DOHH2 (cell line): ENCODE data around the gene RHBG.
"Not testable (repeated sequence)": the region's sequence is repeated elsewhere in the genome, so short reads cannot be mapped to it uniquely, and the experiment has no call there.

Source experiments
- H3F3A ChIP-seq: fragments of 200-600 bp; sonication (generic), shearing (Covaris generic); 2 replicates; pipeline ENCODE4 v1.6.0; 2016; ENCODE audit warnings: antibody characterized with exemption, mild to moderate bottlenecking; ENCODE audit not compliant: control insufficient read depth, insufficient read depth
- H3K27ac ChIP-seq: fragments of 200-600 bp; sonication (generic); 2 replicates; pipeline ENCODE4 v1.5.1; 2014; ENCODE audit warnings: low read depth, mild to moderate bottlenecking, low read length, moderate library complexity
- H3K27me3 ChIP-seq: fragments of 200-600 bp; sonication (generic); 2 replicates; pipeline ENCODE4 v1.6.1; 2014; ENCODE audit warnings: mild to moderate bottlenecking, low read length, mixed read lengths; ENCODE audit not compliant: control insufficient read depth
- H3K36me3 ChIP-seq: fragments of 200-600 bp; sonication (generic); 2 replicates; pipeline ENCODE4 v1.6.1; 2014; ENCODE audit warnings: mild to moderate bottlenecking, low read length, moderate library complexity, mixed read lengths; ENCODE audit not compliant: control insufficient read depth
- H3K4me1 ChIP-seq: fragments of 200-600 bp; sonication (generic); 2 replicates; pipeline ENCODE4 v1.6.1; 2014; ENCODE audit warnings: mild to moderate bottlenecking, low read length, mixed read lengths; ENCODE audit not compliant: control insufficient read depth
- H3K4me2 ChIP-seq: fragments of 200-600 bp; sonication (generic); 2 replicates; pipeline ENCODE4 v1.6.0; 2014; ENCODE audit warnings: mild to moderate bottlenecking, low read length, moderate library complexity
- H3K4me3 ChIP-seq: fragments of 200-600 bp; sonication (generic); 2 replicates; pipeline ENCODE4 v1.5.1; 2014; ENCODE audit warnings: mild to moderate bottlenecking, low read length, mixed read lengths
- H3K79me2 ChIP-seq: fragments of 200-600 bp; sonication (generic); 2 replicates; pipeline ENCODE4 v1.6.1; 2014; ENCODE audit warnings: mild to moderate bottlenecking, low read length, mixed read lengths; ENCODE audit not compliant: control insufficient read depth
- H3K9me2 ChIP-seq: fragments of 200-600 bp; sonication (generic); replicated peaks from 2 replicates; pipeline ENCODE4 v1.6.1; 2014; ENCODE audit warnings: mild to moderate bottlenecking, low read length, mixed read lengths; ENCODE audit not compliant: control insufficient read depth
- H3K9me3 ChIP-seq: fragments of 200-600 bp; sonication (generic); 2 replicates; pipeline ENCODE4 v1.6.1; 2014; ENCODE audit warnings: antibody characterized with exemption, low read length, mixed read lengths; ENCODE audit not compliant: control insufficient read depth, insufficient read depth
- H4K20me1 ChIP-seq: fragments of 200-600 bp; sonication (generic); 2 replicates; pipeline ENCODE4 v1.6.0; 2014; ENCODE audit warnings: low read depth, mild to moderate bottlenecking, antibody characterized with exemption, low read length, moderate library complexity; ENCODE audit not compliant: control insufficient read depth, insufficient read depth
- CTCF ChIP-seq: fragments of 200-600 bp; sonication (generic); IDR thresholded peaks from one replicate; pipeline ENCODE4 v1.5.1; 2014; ENCODE audit warnings: antibody characterized with exemption, mild to moderate bottlenecking, low read depth, low read length; ENCODE audit not compliant: poor library complexity, severe bottlenecking
- EZH2phosphoT487 ChIP-seq: fragments of 200-600 bp; sonication (generic); IDR thresholded peaks from 2 replicates; pipeline ENCODE4 v1.6.1; 2017; ENCODE audit warnings: borderline replicate concordance, mild to moderate bottlenecking, antibody characterized with exemption, low read length, moderate library complexity, mixed read lengths

RHBG gene

DNA sequence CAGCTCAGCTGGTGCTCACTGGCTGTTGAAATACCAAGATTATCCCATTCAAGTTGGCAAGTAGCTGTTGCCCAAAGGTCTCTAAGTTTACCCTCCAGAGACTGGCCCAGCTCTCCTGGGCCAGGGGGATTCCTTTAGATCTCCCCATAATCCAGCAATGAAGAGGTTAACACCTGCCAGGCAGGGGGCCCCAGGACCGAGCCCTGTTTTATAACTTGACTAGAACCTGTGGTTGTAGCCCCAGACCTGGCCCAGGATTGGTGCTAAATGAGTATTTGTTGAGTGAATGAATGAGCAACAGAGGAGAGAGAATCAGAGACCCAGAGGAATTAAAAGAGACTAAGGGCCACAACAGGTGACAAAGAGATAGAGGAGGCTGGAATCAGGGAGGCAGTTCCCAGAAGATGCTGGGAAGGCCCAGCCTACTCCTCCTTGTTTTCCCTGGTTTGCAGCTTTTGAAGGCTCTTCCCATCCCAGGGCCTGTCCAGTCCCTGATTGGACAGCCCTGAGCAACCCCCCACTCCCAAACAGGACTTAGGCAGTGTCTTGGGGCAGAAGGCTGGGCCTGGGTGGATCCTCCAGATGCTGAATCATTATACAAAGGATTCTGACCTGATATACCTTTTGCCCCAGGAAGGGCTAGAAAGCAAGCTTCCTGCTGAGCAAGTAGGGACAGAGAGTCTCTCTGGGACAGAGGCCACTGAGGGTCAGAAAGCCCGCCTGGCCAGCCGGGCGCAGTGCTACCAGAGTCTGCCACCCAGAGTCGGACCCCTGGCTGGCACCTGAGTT is 2.4 kb upstream of the RHBG start:
- Histone ChIP-seq H3K79me2 (no peaks in the 10 kb centered on the region), H3K4me3 (no peak overlapping the region), H3K4me1 (no peaks in the 10 kb centered on the region), H3F3A (no peaks in the 10 kb centered on the region), H3K9me3 (no peaks in the 10 kb centered on the region), H3K4me2 (no peak overlapping the region), H3K27me3 (peaks cover 42% of the 10 kb centered on the region), H3K36me3 (no peaks in the 10 kb centered on the region), H4K20me1 (no peaks in the 10 kb centered on the region), H3K27ac (no peak overlapping the region), H3K9me2 (no peaks in the 10 kb centered on the region)
- TF ChIP-seq EZH2phosphoT487 = no peak
- TF ChIP-seq CTCF = no peak

GRCh38 chr1:156367383-156368156 is 1.4 kb upstream of the RHBG start:
- no peaks in the 10 kb centered on the region for H3K79me2 ChIP-seq
- H3K27me3 ChIP-seq = peaks cover 51% of the 10 kb centered on the region
- no peak overlapping the region for H3K4me2 ChIP-seq
- TF ChIP-seq CTCF (no peak), EZH2phosphoT487 (no peak)
- no peaks in the 10 kb centered on the region for H4K20me1 ChIP-seq
- no peaks in the 10 kb centered on the region for H3K4me1 ChIP-seq
- H3K27ac ChIP-seq = no peak overlapping the region
- H3K9me3 ChIP-seq = no peaks in the 10 kb centered on the region
- no peaks in the 10 kb centered on the region for H3K36me3 ChIP-seq
- H3K9me2 ChIP-seq = no peaks in the 10 kb centered on the region
- no peak overlapping the region for H3K4me3 ChIP-seq
- no peaks in the 10 kb centered on the region for H3F3A ChIP-seq

DNA sequence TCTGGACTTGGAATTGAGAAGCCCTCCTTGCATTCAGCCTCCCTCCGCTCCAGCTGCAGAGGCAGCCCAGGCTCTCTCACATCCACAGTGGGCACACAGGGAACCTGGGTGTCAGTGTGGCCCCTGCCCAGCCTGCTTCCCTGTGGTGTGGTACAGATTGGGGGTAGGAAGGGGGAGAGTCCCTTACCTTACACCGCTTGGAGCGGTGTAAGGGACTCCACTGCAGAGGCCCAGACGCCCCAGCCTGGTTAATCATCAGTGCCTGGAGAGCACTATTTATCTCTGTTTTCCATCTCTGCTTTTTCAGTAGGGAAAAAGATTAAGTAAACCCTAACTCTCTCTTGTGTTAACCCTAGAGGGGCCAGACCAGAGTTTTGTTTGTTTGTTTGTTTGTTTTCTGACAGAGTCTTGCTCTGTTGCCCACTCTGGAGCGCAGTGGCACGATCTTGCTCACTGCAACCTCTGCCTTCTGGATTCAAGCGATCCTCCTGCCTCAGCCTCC is 803 bp upstream of the RHBG start:
- Histone ChIP-seq H3K79me2 (no peaks in the 10 kb centered on the region), H3K4me2 (no peak overlapping the region), H3K4me1 (no peaks in the 10 kb centered on the region), H3K9me3 (no peaks in the 10 kb centered on the region), H3K27ac (no peak overlapping the region), H3K36me3 (no peaks in the 10 kb centered on the region), H3K27me3 (peaks cover 55% of the 10 kb centered on the region), H3K4me3 (no peak overlapping the region), H3K9me2 (no peaks in the 10 kb centered on the region), H4K20me1 (no peaks in the 10 kb centered on the region), H3F3A (no peaks in the 10 kb centered on the region)
- TF ChIP-seq CTCF = no peak
- no peak for TF ChIP-seq EZH2phosphoT487

DNA sequence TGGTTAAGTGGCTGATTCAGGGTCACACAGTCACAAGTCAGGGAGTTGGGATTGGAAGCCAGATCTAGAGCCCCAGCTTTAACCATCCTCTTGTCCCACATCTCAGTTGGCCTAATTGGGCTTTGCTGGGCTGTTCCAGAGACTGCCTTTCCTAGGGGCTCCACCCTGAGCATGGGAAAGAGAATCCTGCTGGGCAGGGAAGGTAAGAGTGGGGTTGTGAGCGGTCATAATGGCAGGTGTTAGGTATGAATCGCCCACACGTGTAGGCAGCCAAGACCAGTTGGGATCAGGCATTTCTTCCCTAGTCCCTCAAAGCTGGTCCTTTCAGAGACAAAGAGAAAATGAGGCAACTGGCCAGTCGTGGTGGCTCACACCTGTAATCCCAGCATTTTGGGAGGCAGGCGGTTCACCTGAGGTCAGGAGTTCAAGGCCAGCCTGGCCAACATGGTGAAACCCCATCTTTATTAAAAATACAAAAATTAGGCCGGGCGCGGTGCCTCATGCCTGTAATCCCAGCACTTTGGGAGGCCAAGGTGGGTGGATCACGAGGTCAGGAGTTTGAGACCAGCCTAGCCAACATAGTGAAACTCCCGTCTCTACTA is 775 bp downstream of the RHBG start:
- H4K20me1 ChIP-seq, H3K4me1 ChIP-seq, H3K79me2 ChIP-seq, H3K9me2 ChIP-seq, H3K9me3 ChIP-seq, H3K27ac ChIP-seq, H3K4me2 ChIP-seq, H3F3A ChIP-seq, H3K4me3 ChIP-seq, H3K36me3 ChIP-seq: not testable (repeated sequence)
- H3K27me3 ChIP-seq = peaks cover 61% of the 10 kb centered on the region
